Measurements from ENCODE around the gene MAEA. TPM values are rescaled to one million over a fixed set of nuclear protein-coding genes. Genes with fewer than 3 reads are reported as not detected.

The MAEA gene
- total RNA-seq, 4 donors from 2014 or later, result 114 to 211 (median 168) TPM

GRCh38 chr4:1378559-1379231, 89.0 kb downstream of the MAEA start:
- Histone ChIP-seq H3K27me3 (no peaks in the 10 kb centered on the region), H3K4me1 (no peaks in the 10 kb centered on the region), H3K27ac (no peak overlapping the region), H3K36me3 (no peaks in the 10 kb centered on the region), H3K4me3 (no peak overlapping the region), H3K9me3 (no peaks in the 10 kb centered on the region)
- in situ Hi-C loops (cut with MboI; ENCODE audit: low pct_ligation_motif_present in 1 of 4, low pct_unique_long_range_greater_than_20kb in 1 of 4, low sequenced_read_pairs in 3 of 4) (no loop called here), intact Hi-C loops (cut with DNase I; ENCODE audit: low total_unique reads) (no loop called here)
- no peak for DNase-seq
- TF ChIP-seq CTCF (IDR thresholded peaks at IDR 0.05), result no peak
- no peak for TF ChIP-seq POLR2AphosphoS5 (IDR thresholded peaks at IDR 0.05)
- no peak for TF ChIP-seq POLR2A (IDR thresholded peaks at IDR 0.05)
- no peak for TF ChIP-seq EP300 (IDR thresholded peaks at IDR 0.05; ENCODE audit: low read depth)
- WGBS, 2 donors (ENCODE audit: low coverage in 1 of 2), result 91% methylated on average over 24 of the region's 30 CpGs; no CpG with 5 or more reads in 1 of the 2 donors

- Histone ChIP-seq H3K9me3 (no peaks in the 10 kb centered on the region), H3K4me1 (no peaks in the 10 kb centered on the region), H3K36me3 (no peaks in the 10 kb centered on the region), H3K4me3 (no peak overlapping the region), H3K27me3 (no peaks in the 10 kb centered on the region), H3K27ac (no peak overlapping the region)
- in situ Hi-C loops (cut with MboI; ENCODE audit: low pct_ligation_motif_present in 1 of 4, low pct_unique_long_range_greater_than_20kb in 1 of 4, low sequenced_read_pairs in 3 of 4) (no loop called here), intact Hi-C loops (cut with DNase I; ENCODE audit: low total_unique reads) (no loop called here)
- TF ChIP-seq EP300 (IDR thresholded peaks at IDR 0.05; ENCODE audit: low read depth), result no peak
- TF ChIP-seq CTCF (IDR thresholded peaks at IDR 0.05), result no peak
- no peak for TF ChIP-seq POLR2AphosphoS5 (IDR thresholded peaks at IDR 0.05)
- no peak for TF ChIP-seq POLR2A (IDR thresholded peaks at IDR 0.05)
- 89 to 90% methylated on average over 2 to 27 of the region's 27 CpGs for WGBS, 2 donors (ENCODE audit: low coverage in 1 of 2)
- DNase-seq, result no peak
These were observed 89.7 kb downstream of the MAEA start for GRCh38 chr4:1379351-1379781.

GRCh38 chr4:1379801-1380331, 90.2 kb downstream of the MAEA start:
- H3K4me1 ChIP-seq, result no peaks in the 10 kb centered on the region

GRCh38 chr4:1380368-1381151, 90.9 kb downstream of the MAEA start:
- intact Hi-C loops (cut with DNase I; ENCODE audit: low total_unique reads) (no loop called here), in situ Hi-C loops (cut with MboI; ENCODE audit: low pct_ligation_motif_present in 1 of 4, low pct_unique_long_range_greater_than_20kb in 1 of 4, low sequenced_read_pairs in 3 of 4) (no loop called here)
- Histone ChIP-seq H3K4me1 (no peaks in the 10 kb centered on the region), H3K36me3 (no peaks in the 10 kb centered on the region), H3K27me3 (no peaks in the 10 kb centered on the region), H3K27ac (no peak overlapping the region), H3K9me3 (no peaks in the 10 kb centered on the region), H3K4me3 (no peak overlapping the region)
- no peak for TF ChIP-seq EP300 (IDR thresholded peaks at IDR 0.05; ENCODE audit: low read depth)
- no peak for TF ChIP-seq POLR2AphosphoS5 (IDR thresholded peaks at IDR 0.05)
- no peak for TF ChIP-seq POLR2A (IDR thresholded peaks at IDR 0.05)
- no peak for TF ChIP-seq CTCF (IDR thresholded peaks at IDR 0.05)
- no peak for DNase-seq
- 95% methylated on average over 34 of the region's 36 CpGs; no CpG with 5 or more reads in 1 of the 2 donors for WGBS, 2 donors (ENCODE audit: low coverage in 1 of 2)

More at GRCh38 chr4:1379801-1380331, 90.2 kb downstream of the MAEA start:
- no peak for DNase-seq
- 91% methylated on average over 19 of the region's 31 CpGs; no CpG with 5 or more reads in 1 of the 2 donors for WGBS, 2 donors (ENCODE audit: low coverage in 1 of 2)
- in situ Hi-C loops (cut with MboI; ENCODE audit: low pct_ligation_motif_present in 1 of 4, low pct_unique_long_range_greater_than_20kb in 1 of 4, low sequenced_read_pairs in 3 of 4), result no loop called here
- H3K4me3 ChIP-seq, result no peak overlapping the region
- no peaks in the 10 kb centered on the region for H3K9me3 ChIP-seq
- no peak overlapping the region for H3K27ac ChIP-seq
- no peak for TF ChIP-seq EP300 (IDR thresholded peaks at IDR 0.05; ENCODE audit: low read depth)
- intact Hi-C loops (cut with DNase I; ENCODE audit: low total_unique reads), result no loop called here
- H3K36me3 ChIP-seq, result no peaks in the 10 kb centered on the region
- H3K27me3 ChIP-seq, result no peaks in the 10 kb centered on the region

Measured in transverse colon (tissue), 4 donors.